ENCODE results near the gene CFAP54. TPM values are rescaled to one million over a fixed set of nuclear protein-coding genes. Genes with fewer than 3 reads are reported as not detected.

Gene CFAP54
- total RNA-seq, 2 donors from 2014 or later: 0.28 TPM; not detected in 1

DNA sequence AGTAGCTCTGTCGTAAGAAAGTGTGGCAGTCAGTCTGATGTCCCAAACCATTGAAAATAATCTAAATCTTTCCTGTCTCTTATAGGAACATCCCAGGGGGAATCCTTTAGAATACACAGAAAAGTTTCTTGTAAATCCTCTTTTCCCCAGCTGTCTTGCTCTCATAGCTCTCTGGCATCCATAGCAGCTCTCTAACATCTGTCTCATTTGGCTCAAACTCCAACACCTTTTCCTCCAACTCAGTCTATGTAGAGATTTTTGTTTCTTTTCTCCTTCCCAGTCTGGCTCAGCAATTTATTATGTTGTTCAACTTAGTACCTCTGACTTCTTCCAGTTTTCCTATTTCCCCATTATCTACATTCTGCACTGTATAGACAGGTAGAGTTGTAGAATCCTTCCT, 333.3 kb downstream of the CFAP54 start:
- TF ChIP-seq, protein P1, sequence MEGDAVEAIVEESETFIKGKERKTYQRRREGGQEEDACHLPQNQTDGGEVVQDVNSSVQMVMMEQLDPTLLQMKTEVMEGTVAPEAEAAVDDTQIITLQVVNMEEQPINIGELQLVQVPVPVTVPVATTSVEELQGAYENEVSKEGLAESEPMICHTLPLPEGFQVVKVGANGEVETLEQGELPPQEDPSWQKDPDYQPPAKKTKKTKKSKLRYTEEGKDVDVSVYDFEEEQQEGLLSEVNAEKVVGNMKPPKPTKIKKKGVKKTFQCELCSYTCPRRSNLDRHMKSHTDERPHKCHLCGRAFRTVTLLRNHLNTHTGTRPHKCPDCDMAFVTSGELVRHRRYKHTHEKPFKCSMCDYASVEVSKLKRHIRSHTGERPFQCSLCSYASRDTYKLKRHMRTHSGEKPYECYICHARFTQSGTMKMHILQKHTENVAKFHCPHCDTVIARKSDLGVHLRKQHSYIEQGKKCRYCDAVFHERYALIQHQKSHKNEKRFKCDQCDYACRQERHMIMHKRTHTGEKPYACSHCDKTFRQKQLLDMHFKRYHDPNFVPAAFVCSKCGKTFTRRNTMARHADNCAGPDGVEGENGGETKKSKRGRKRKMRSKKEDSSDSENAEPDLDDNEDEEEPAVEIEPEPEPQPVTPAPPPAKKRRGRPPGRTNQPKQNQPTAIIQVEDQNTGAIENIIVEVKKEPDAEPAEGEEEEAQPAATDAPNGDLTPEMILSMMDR (IDR thresholded peaks at IDR 0.05): no peak
- no peaks in the 10 kb centered on the region for H3K4me1 ChIP-seq

DNA sequence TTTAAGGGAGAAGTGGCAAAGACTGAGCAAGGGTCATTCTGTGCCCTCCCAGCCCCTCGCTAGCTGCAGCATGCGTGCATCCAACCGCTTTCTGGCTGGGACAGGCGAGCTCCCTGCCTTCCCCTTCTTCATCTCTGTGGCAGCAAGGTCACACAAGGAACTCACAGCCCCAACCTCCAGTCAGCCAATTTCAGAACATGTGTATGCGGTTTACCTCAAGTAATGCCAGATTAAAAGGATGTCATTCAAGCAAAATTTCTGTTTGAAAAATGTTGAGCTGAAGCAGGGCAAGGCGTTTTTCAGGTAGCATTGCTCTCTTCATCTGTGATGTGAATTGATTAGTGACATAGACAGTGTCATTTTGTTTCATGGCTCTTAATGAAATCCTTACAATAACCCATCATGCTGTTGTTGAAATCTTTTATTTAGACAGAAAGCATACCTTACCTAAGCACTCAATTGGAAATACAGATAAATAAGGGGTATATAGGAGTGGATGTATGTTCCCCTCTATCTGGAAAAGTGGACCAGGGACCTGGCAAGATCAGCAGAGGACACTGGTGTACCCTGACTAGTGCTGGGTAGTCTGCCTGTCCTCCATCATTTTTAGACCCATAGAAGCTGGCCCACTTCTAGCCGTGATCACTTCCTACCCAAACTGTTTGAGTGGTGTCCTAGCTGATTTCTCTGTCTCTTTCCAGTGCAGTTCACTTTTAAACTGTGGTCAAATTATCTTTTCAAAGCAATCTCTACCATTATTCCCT, 334.9 kb downstream of the CFAP54 start:
- Histone ChIP-seq H3K9me3 (no peaks in the 10 kb centered on the region), H3K36me3 (no peaks in the 10 kb centered on the region), H3K4me1 (no peaks in the 10 kb centered on the region), H3K27ac (no peak overlapping the region), H3K27me3 (no peaks in the 10 kb centered on the region), H3K4me3 (no peak overlapping the region)
- TF ChIP-seq, protein P1 (IDR thresholded peaks at IDR 0.05): no peak
- DNase-seq (ENCODE audit: low spot score): no peak

More for the DNA sequence above, 333.3 kb downstream of the CFAP54 start:
- no peaks in the 10 kb centered on the region for H3K27me3 ChIP-seq
- no peaks in the 10 kb centered on the region for H3K9me3 ChIP-seq
- H3K27ac ChIP-seq: no peak overlapping the region
- no peak for DNase-seq (ENCODE audit: low spot score)
- no peaks in the 10 kb centered on the region for H3K36me3 ChIP-seq
- no peak overlapping the region for H3K4me3 ChIP-seq

DNA sequence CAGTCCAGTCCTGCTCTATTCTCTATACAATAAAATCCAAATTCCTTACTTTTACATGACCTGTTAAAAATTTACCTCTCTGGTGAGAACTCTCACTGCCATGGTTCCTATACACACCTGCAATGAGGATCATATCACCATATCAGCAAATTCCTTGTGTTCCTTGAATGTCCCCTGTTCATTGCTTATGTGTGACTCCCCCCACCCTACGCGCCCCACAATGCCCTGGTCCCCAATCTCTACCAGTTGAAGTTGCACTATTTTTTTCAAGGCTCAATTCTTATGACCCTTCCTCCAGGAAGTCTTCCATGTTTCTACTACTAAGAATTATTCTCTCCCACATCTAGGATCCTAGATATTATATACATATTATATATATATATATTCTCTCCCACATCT, 335.5 kb downstream of the CFAP54 start:
- no peak for DNase-seq (ENCODE audit: low spot score)
- H3K4me3 ChIP-seq: no peak overlapping the region
- H3K27ac ChIP-seq: no peak overlapping the region
- no peaks in the 10 kb centered on the region for H3K9me3 ChIP-seq
- no peaks in the 10 kb centered on the region for H3K36me3 ChIP-seq
- H3K27me3 ChIP-seq: no peaks in the 10 kb centered on the region
- H3K4me1 ChIP-seq: no peaks in the 10 kb centered on the region
- TF ChIP-seq, protein P1 (IDR thresholded peaks at IDR 0.05): no peak

DNA sequence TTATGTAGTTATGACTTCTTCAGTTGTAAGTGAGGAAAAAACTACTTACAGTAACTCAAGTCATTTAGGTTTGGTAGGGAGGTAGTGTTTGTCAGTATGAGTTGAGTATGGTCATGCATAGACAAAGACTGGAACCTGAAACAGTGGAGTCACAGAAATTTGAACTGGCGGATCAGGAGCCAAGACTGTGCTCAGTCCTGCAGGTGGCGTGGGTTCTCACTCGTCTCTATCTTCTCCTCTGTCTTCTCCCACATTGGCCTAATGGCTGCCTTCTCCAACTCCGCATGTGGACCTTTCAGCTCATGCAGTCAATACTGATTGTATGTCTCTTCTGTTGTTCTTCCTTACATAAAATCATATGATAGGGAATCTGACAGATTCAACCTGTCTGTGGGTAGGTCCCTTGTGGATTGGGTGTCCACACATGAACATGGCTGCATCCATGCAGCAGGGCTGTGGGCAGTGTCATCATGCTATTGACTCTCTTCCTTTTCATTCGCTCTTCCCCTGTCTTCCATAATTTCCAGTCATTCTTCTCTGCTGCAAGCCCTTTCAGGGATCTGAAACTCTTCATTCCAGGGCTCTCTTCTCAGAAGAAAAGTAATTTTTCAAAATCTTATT, 338.9 kb downstream of the CFAP54 start:
- Histone ChIP-seq H3K4me1 (no peaks in the 10 kb centered on the region), H3K9me3 (no peaks in the 10 kb centered on the region), H3K27me3 (no peaks in the 10 kb centered on the region), H3K36me3 (no peaks in the 10 kb centered on the region), H3K27ac (no peak overlapping the region), H3K4me3 (no peak overlapping the region)
- DNase-seq (ENCODE audit: low spot score): no peak
- TF ChIP-seq, protein P1 (IDR thresholded peaks at IDR 0.05): no peak

DNA sequence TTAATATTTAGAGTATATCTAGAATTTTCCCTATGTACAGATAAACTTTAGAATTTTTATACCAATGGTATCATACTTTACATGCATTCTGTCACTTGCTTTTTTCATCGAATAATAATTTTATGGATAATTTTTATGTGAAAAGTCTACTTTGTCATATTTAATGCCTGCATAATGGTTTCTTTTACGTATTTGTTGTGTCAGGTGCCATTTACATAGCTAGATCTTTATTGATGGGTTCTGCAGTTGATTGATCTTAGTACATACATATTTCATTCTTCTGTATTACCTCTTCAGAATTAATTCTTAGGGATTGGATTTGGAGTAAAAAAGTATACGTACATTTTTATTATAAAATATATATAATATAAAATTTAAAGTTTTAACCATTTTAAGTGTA, 340.0 kb downstream of the CFAP54 start:
- Histone ChIP-seq H3K4me3 (no peak overlapping the region), H3K4me1 (no peaks in the 10 kb centered on the region), H3K9me3 (no peaks in the 10 kb centered on the region), H3K27me3 (no peaks in the 10 kb centered on the region), H3K27ac (no peak overlapping the region), H3K36me3 (no peaks in the 10 kb centered on the region)
- TF ChIP-seq, protein P1 (IDR thresholded peaks at IDR 0.05): no peak
- no peak for DNase-seq (ENCODE audit: low spot score)

Data from right atrium auricular region (tissue), 2 donors.